Measurements from ENCODE around the gene TOB2. TPM values are rescaled to one million over a fixed set of nuclear protein-coding genes. Genes with fewer than 3 reads are reported as not detected.

The TOB2 gene
- polyA plus RNA-seq, 1 of the 3 experiments (the other 2 are of a cell fraction), result 8.3 TPM

DNA sequence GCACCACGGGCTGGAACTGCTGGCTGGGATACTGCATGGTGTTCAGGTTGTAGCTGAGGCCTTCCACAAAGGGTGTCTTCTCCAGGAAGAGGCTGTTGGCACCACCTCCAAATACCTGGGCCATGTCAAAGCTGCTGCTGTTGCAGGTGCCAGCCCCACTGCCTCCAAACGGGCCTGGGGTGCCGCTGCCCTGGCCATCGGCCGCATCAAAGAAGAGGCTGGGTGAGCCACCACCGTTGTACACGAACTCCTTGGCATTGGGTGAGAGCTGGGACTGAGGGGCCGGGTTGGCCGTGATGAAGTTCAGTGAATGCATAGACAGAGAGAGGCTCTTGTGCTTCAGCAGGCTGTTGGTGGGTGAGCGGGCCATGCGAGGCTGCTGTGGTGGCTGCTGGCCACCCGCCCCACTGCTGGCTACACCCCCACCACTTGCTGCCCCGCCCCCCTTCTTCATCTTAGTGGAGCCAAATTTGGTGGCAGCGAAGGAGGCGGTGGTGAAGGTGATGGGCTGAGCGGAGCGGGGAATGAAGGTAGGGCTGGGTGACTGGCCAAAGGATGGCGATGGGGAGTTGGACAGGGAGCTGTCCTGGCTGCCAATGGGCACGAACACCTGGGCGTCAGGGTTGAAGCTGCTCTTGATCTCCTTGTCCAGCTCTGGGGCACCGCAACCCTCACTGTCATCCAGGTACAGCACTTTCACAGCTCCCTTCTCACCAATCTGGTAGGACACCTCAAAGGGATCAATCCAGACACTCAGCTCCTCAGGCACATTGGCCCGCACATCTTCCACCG is 10.1 kb downstream of the TOB2 start:
- no peak overlapping the region for H3K4me3 ChIP-seq (ENCODE audit: low read depth in 2 of 2, low read length in 1 of 2)
- H4K20me1 ChIP-seq (ENCODE audit: insufficient read depth), result peaks cover 49% of the 10 kb centered on the region
- H3F3A ChIP-seq (replicated peaks; ENCODE audit: insufficient read depth), result no peaks in the 10 kb centered on the region
- H3K4me2 ChIP-seq, result no peak overlapping the region
- TF ChIP-seq RXRA (IDR thresholded peaks at IDR 0.05; ENCODE audit: borderline replicate concordance, low read depth) (no peak), RFX5 (IDR thresholded peaks at IDR 0.05; ENCODE audit: low read length) (no peak), TAF1 (IDR thresholded peaks at IDR 0.05; ENCODE audit: borderline replicate concordance, low read depth, low read length) (no peak), GATA2 (CRISPR knock-in tag; IDR thresholded peaks at IDR 0.05) (no peak), MXI1 (IDR thresholded peaks at IDR 0.05; ENCODE audit: low read depth, low read length) (no peak), FOXM1 (IDR thresholded peaks at IDR 0.05; ENCODE audit: low read depth) (no peak), CHD2 (IDR thresholded peaks at IDR 0.05; ENCODE audit: low read length, partially characterized antibody) (no peak), IRF3 (IDR thresholded peaks at IDR 0.05; ENCODE audit: low read depth, low read length) (no peak), YY1 (IDR thresholded peaks at IDR 0.05; ENCODE audit: low read depth) (no peak)
- TF ChIP-seq, protein P1, sequence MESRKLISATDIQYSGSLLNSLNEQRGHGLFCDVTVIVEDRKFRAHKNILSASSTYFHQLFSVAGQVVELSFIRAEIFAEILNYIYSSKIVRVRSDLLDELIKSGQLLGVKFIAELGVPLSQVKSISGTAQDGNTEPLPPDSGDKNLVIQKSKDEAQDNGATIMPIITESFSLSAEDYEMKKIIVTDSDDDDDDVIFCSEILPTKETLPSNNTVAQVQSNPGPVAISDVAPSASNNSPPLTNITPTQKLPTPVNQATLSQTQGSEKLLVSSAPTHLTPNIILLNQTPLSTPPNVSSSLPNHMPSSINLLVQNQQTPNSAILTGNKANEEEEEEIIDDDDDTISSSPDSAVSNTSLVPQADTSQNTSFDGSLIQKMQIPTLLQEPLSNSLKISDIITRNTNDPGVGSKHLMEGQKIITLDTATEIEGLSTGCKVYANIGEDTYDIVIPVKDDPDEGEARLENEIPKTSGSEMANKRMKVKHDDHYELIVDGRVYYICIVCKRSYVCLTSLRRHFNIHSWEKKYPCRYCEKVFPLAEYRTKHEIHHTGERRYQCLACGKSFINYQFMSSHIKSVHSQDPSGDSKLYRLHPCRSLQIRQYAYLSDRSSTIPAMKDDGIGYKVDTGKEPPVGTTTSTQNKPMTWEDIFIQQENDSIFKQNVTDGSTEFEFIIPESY (IDR thresholded peaks at IDR 0.05; ENCODE audit: borderline replicate concordance, low read depth), result no peak
- TF ChIP-seq, protein P2, sequence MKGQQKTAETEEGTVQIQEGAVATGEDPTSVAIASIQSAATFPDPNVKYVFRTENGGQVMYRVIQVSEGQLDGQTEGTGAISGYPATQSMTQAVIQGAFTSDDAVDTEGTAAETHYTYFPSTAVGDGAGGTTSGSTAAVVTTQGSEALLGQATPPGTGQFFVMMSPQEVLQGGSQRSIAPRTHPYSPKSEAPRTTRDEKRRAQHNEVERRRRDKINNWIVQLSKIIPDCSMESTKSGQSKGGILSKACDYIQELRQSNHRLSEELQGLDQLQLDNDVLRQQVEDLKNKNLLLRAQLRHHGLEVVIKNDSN (IDR thresholded peaks at IDR 0.05; ENCODE audit: borderline replicate concordance, low read depth), result no peak
- TF ChIP-seq, protein P3, sequence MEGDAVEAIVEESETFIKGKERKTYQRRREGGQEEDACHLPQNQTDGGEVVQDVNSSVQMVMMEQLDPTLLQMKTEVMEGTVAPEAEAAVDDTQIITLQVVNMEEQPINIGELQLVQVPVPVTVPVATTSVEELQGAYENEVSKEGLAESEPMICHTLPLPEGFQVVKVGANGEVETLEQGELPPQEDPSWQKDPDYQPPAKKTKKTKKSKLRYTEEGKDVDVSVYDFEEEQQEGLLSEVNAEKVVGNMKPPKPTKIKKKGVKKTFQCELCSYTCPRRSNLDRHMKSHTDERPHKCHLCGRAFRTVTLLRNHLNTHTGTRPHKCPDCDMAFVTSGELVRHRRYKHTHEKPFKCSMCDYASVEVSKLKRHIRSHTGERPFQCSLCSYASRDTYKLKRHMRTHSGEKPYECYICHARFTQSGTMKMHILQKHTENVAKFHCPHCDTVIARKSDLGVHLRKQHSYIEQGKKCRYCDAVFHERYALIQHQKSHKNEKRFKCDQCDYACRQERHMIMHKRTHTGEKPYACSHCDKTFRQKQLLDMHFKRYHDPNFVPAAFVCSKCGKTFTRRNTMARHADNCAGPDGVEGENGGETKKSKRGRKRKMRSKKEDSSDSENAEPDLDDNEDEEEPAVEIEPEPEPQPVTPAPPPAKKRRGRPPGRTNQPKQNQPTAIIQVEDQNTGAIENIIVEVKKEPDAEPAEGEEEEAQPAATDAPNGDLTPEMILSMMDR (IDR thresholded peaks at IDR 0.05), result no peak
- H3K27ac ChIP-seq (ENCODE audit: low read depth in 2 of 2, low read length in 1 of 2), result no peak overlapping the region
- H3K36me3 ChIP-seq (replicated peaks in 1 of 2; ENCODE audit: control insufficient read depth in 1 of 2, insufficient read depth in 2 of 2, low read length in 1 of 2), result peaks cover 0 to 23% of the 10 kb centered on the region in 2 experiments
- H3K27me3 ChIP-seq (ENCODE audit: insufficient read depth), result no peaks in the 10 kb centered on the region
- H3K79me2 ChIP-seq (ENCODE audit: insufficient read depth), result peaks cover 62% of the 10 kb centered on the region
- H3K9me2 ChIP-seq, result no peaks in the 10 kb centered on the region
- POLR2A ChIA-PET, result interaction anchor here (0.8 kb wide), 1 partner anchor 19 kb away, joined by 3 read pairs; no protein-coding TSS in a partner anchor
- no peaks in the 10 kb centered on the region for H3K9me3 ChIP-seq
- DNase-seq, result no peak
- H2AFZ ChIP-seq (ENCODE audit: low read depth), result no peak overlapping the region
- WGBS (ENCODE audit: low lambda C conversion rate), result 96% methylated on average over 13 of the region's 23 CpGs
- no peak overlapping the region for H3K9ac ChIP-seq
- no peaks in the 10 kb centered on the region for H3K4me1 ChIP-seq (ENCODE audit: control insufficient read depth in 1 of 2, insufficient read depth in 2 of 2, low read depth in 1 of 2, low read length in 1 of 2)
- CTCF ChIA-PET, result interaction anchor here (1.2 kb wide), 1 partner anchor 81 kb away, joined by 4 read pairs; no protein-coding TSS in a partner anchor
